GM06990 (cell line): ENCODE data around the gene NEK10.

ENCODE experiments used
- DNase-seq: peaks from one replicate; pipeline ENCODE4 v3.0.0-alpha.2; 2011; ENCODE audit not compliant: insufficient read length; ENCODE audit errors: extremely low read depth
- H3K27me3 ChIP-seq: replicated peaks from 2 replicates; pipeline ENCODE4 v1.6.0; 2011; ENCODE audit warnings: low read length; ENCODE audit not compliant: control insufficient read depth, insufficient read depth
- H3K36me3 ChIP-seq: 2 replicates; pipeline ENCODE4 v1.5.1; 2011; ENCODE audit warnings: low read length; ENCODE audit not compliant: control insufficient read depth, insufficient read depth
- H3K4me3 ChIP-seq: replicated peaks from 2 replicates; pipeline ENCODE4 v1.5.1; 2011; ENCODE audit warnings: low read depth, mild to moderate bottlenecking, control low read depth, low read length
- CTCF ChIP-seq: IDR thresholded peaks from 2 replicates; pipeline ENCODE4 v1.5.1; 2011; ENCODE audit warnings: low read length, control low read depth, mild to moderate bottlenecking, inconsistent platforms; ENCODE audit not compliant: insufficient read depth, poor library complexity, severe bottlenecking

The NEK10 gene

DNA sequence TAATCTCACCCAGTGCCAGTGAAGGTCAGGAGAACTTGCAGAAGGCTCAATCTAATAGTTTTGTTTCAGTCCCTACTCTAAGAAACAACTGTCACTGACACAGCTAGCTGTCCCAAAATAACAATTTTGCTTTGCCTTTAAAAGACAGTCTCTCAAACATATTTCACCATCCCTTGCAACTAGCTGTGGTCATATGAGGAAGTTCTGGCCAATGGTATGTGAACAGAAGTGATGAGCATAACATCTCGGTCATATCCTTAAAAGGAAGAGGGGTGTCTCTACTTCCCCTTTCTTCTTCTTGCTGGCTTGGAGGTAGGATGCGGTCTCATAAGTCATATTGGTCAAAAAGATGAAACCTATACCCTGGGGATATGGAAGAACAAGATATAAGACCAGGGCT, 198.1 kb downstream of the NEK10 start:
- H3K4me3 ChIP-seq: no peak overlapping the region
- TF ChIP-seq CTCF: no peak
- peak; percentile 9 for DNase-seq

DNA sequence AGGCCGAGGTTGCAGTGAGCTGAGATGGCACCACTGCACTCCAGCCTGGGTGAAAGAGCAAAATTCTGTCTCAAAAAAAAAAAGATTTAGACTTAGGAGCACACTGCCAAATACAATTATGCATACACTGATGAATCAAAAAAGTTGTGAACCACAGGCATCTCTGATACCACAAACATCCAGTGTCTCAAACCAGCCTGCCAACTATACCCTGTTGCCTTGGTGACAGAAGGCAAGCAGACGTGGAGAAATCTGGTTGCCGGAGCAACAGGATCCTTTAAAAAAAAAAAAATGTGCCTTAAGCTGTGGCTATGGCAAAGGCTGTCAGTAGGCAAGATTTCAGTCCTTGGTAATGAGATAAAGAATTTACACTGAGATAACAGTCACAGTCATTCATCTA, 202.3 kb downstream of the NEK10 start:
- Histone ChIP-seq H3K36me3 (no peaks in the 10 kb centered on the region), H3K27me3 (no peaks in the 10 kb centered on the region; the same call in 1 of the 2 replicates), H3K4me3 (no peak overlapping the region)
- TF ChIP-seq CTCF: no peak
- DNase-seq: no peak

More for the DNA sequence above, 198.1 kb downstream of the NEK10 start:
- no peaks in the 10 kb centered on the region for H3K36me3 ChIP-seq
- H3K27me3 ChIP-seq: no peaks in the 10 kb centered on the region; the same call in 1 of the 2 replicates

DNA sequence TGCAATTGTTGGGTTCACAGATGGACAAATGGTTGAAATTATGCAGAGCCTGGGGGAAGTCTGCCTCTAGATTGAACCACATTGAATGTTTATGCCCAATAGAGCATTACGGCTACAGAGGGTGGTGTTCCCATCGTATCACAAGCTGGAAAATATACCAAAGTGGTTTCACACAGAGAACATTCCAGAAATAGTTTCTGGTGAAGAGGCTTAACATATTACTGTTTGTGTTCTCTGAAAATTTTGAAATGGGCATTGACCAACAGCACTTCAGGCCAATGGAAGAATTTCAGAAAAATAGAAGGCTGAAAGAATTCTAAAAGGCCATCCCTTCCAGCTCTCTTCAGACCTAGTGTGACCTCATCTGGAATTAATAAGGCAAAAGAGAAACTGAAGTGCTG, 203.9 kb downstream of the NEK10 start:
- TF ChIP-seq CTCF: no peak
- Histone ChIP-seq H3K27me3 (no peaks in the 10 kb centered on the region; the same call in 1 of the 2 replicates), H3K4me3 (no peak overlapping the region), H3K36me3 (no peaks in the 10 kb centered on the region)
- DNase-seq: no peak

- DNase-seq: no peak
- H3K36me3 ChIP-seq: no peaks in the 10 kb centered on the region
- H3K27me3 ChIP-seq: no peaks in the 10 kb centered on the region
- TF ChIP-seq CTCF: no peak
- H3K4me3 ChIP-seq: no peak overlapping the region
Measured at GRCh38 chr3:27160779-27161287, 208.3 kb downstream of the NEK10 start.

GRCh38 chr3:27160146-27160545, 209.0 kb downstream of the NEK10 start:
- DNase-seq: no peak
- Histone ChIP-seq H3K4me3 (no peak overlapping the region), H3K36me3 (no peaks in the 10 kb centered on the region), H3K27me3 (no peaks in the 10 kb centered on the region)
- no peak for TF ChIP-seq CTCF

DNA sequence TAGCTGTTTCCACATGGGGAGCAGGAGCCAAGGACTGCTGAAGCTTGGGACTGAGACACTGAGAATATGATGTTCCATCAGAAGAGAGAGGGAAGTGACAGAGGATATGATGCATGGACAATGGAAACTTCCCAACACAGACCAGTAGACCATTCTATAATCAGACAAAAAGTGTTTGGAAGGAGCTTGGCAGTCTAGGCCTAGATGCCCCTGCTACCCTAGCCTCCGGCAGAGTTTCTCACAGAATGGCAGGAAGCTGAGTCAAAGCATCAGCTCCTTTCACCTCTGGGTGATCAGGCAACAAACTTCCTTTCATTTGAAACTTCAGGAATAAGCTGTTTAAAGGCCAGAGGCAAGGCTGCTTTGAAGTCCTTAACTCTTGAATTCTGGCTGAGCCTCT, 222.0 kb downstream of the NEK10 start:
- no peaks in the 10 kb centered on the region for H3K27me3 ChIP-seq
- no peak overlapping the region for H3K4me3 ChIP-seq
- DNase-seq: no peak
- no peak for TF ChIP-seq CTCF
- H3K36me3 ChIP-seq: no peaks in the 10 kb centered on the region
